MV-4-11 (cell line): Measurements from ENCODE around the gene TBX4.

Experiments
- DNase-seq: peaks from one replicate; lab custom pipeline; 2025; lab: John Stamatoyannopoulos, UW

The TBX4 gene

GRCh38 chr17:61454381-61455323, 2.4 kb downstream of the TBX4 start:
- DNase-seq, result no peak

- no peak for DNase-seq
Observed at GRCh38 chr17:61455324-61456060, 3.3 kb downstream of the TBX4 start.

- DNase-seq, result no peak
Observed at GRCh38 chr17:61456061-61456681, 3.9 kb downstream of the TBX4 start.

- DNase-seq, result no peak
Observed at GRCh38 chr17:61456688-61457225, 4.5 kb downstream of the TBX4 start.

- DNase-seq, result no peak
Observed at GRCh38 chr17:61457226-61457983, 5.2 kb downstream of the TBX4 start.

- no peak for DNase-seq
Observed at GRCh38 chr17:61458000-61458399, 5.8 kb downstream of the TBX4 start.

- no peak for DNase-seq
Observed at GRCh38 chr17:61458421-61459141, 6.4 kb downstream of the TBX4 start.

- no peak for DNase-seq
Observed at GRCh38 chr17:61459142-61459809, 7.1 kb downstream of the TBX4 start.

- no peak for DNase-seq
Observed at GRCh38 chr17:61459939-61460718, 7.9 kb downstream of the TBX4 start.

- DNase-seq, result no peak
Observed at GRCh38 chr17:61460796-61461585, 8.8 kb downstream of the TBX4 start.

- no peak for DNase-seq
Observed at GRCh38 chr17:61461586-61461966, 9.4 kb downstream of the TBX4 start.

- DNase-seq, result no peak
Observed at GRCh38 chr17:61461967-61462718, 9.9 kb downstream of the TBX4 start.

GRCh38 chr17:61462719-61463315, 10.6 kb downstream of the TBX4 start:
- DNase-seq, result no peak

- DNase-seq, result no peak
Observed at GRCh38 chr17:61463316-61464129, 11.3 kb downstream of the TBX4 start.

- DNase-seq, result no peak
Observed at GRCh38 chr17:61464130-61464842, 12.1 kb downstream of the TBX4 start.

GRCh38 chr17:61464843-61465180, 12.6 kb downstream of the TBX4 start:
- peak; percentile 61 for DNase-seq
